K562 (cell line): Measurements from ENCODE around the gene POC5. TPM values are rescaled to one million over a fixed set of nuclear protein-coding genes. Genes with fewer than 3 reads are reported as not detected.

Source experiments
- DIDO1 ChIP-seq: fragments of 450-650 bp; IDR thresholded peaks from 2 replicates; pipeline ENCODE4 v1.6.1; 2016; ENCODE audit warnings: low read depth, missing biosample characterization, missing genetic modification characterization
- GATAD2B ChIP-seq: fragments of 450-650 bp; IDR thresholded peaks from 2 replicates; pipeline ENCODE4 v1.6.1; 2017; ENCODE audit warnings: mild to moderate bottlenecking, borderline replicate concordance
- HCFC1 ChIP-seq: IDR thresholded peaks from 2 replicates; pipeline ENCODE4 v1.6.1; 2012; ENCODE audit warnings: low read depth, low read length, improper control_type of control experiment
- HDAC3 ChIP-seq: fragments of 450-650 bp; IDR thresholded peaks from 2 replicates; pipeline ENCODE4 v1.6.1; 2018; ENCODE audit warnings: borderline replicate concordance, mild to moderate bottlenecking, moderate library complexity; ENCODE audit not compliant: partially characterized antibody
- MAFF ChIP-seq: IDR thresholded peaks from 2 replicates; pipeline ENCODE4 v1.6.1; 2012; ENCODE audit warnings: low read length, improper control_type of control experiment
- NCOA6 ChIP-seq: fragments of 450-650 bp; IDR thresholded peaks from 2 replicates; pipeline ENCODE4 v1.6.1; 2017; ENCODE audit warnings: mild to moderate bottlenecking
- RNF2 ChIP-seq: sonication (generic); IDR thresholded peaks from 2 replicates; pipeline ENCODE4 v1.6.1; 2016
- ZNF436 ChIP-seq: fragments of 250-450, 450-650 bp; sonication (Bioruptor Pico); formaldehyde crosslinking; IDR thresholded peaks from 2 replicates; pipeline ENCODE4 v1.7.0; 2020; ENCODE audit warnings: mild to moderate bottlenecking
- polyA plus RNA-seq, 8 experiments: library from polyadenylated mRNA; depleted of rRNA in 4 of 8; stranded (reverse) in 5 of 8; unstranded in 3 of 8; fragments of >200 nt; fragmentation: Nextera tagmentation in 2 of 8; fragmentation: Illumina TruSeq in 1 of 8; extraction: Ambion mirVana in 2 of 8; extraction: Trizol in 1 of 8; gene quantifications; 2 replicates each; pipeline versions ENCODE4 v1.2.1 to v1.2.3, GENCODE V29; 2011 to 2014; ENCODE audit warnings: inconsistent platforms in 1 of 8, missing spikeins in 1 of 8
- total RNA-seq, 7 experiments: library from RNA; depleted of rRNA in 6 of 7; stranded (reverse); fragments of >200 nt in 6 of 7; fragmentation: Illumina TruSeq in 2 of 7; extraction: Trizol in 2 of 7; gene quantifications; 2 replicates each; pipeline versions ENCODE4 v1.2.1 to v1.2.3, GENCODE V29; 2011 to 2021; ENCODE audit warnings: low replicate concordance in 1 of 7
- TF ChIP-seq, protein P1 (sequence below), 2 experiments: fragments of 450-650 bp in 1 of 2; sonication (generic) in 1 of 2; formaldehyde crosslinking in 1 of 2; IDR thresholded peaks; 2 replicates each; pipeline versions ENCODE4 v1.7.1 to v1.9.0; 2016 to 2022; ENCODE audit warnings: inconsistent platforms in 1 of 2, mild to moderate bottlenecking in 1 of 2, missing genetic modification reagents in 1 of 2
- TF ChIP-seq, protein P2 (sequence below): fragments of 450-650 bp; IDR thresholded peaks from 2 replicates; pipeline ENCODE4 v1.7.0; 2016; ENCODE audit warnings: borderline replicate concordance
- TF ChIP-seq, protein P3 (sequence below): fragments of 250-450 bp; sonication (Bioruptor Pico); IDR thresholded peaks from 2 replicates; pipeline ENCODE4 v1.9.0; 2021; ENCODE audit warnings: mild to moderate bottlenecking, inconsistent platforms
- TF ChIP-seq, protein P4 (sequence below): fragments of 250-450 bp; sonication (Bioruptor Pico); IDR thresholded peaks from 2 replicates; pipeline ENCODE4 v1.5.0; 2020; ENCODE audit warnings: mild to moderate bottlenecking

POC5 gene
- total and polyA plus RNA-seq, 9 of the 15 experiments (the other 6 are each of a cell fraction or from before 2014, with no cell fraction given): 14.5 to 38.2 (median 27.0) TPM

DNA sequence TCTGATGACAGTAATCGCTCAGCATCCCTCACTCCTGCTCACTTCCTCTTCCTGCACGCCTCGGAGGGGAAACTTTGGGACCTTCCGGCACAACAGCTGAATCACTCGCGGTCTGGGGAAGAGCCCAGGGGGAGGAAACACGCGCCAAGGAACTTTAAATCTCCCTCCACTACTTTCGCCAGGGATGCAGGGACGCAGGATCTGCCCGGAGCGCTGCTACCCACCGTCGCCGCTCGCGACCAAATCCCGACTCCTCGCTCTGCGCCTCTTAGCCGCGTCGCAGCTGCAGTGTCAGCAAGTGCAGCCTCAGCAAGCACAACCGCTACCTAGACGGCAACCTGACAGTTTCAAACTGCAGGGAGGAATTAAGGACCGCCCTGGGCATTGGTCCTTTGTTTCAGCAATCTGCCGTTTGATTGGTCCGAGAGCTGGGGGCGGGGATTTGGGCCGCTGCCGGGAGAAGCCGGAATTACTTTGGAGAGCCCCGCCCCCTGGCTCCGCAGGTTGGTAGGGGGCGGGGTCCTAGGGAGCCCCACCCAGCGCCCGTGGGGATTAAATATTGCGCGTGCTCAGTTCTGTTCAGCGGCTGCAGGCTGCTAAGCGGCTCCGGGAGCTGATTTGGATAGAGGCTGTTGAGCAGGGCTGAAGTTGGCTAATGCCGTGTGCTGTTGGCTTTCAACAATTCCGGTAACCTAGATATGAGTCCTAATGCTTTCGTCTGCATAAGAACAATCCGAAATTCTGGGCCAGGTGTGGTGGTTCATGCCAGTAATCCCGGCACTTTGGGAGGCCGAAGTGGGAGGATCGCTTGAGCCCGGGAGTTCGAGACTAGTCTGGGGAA is at the start of gene POC5 (continued):
- TF ChIP-seq MAFF (peak; percentile 41), ZNF436 (CRISPR knock-in tag) (no peak), RNF2 (peak; percentile 76), DIDO1 (tag) (peak; percentile 76), HCFC1 (peak; percentile 66), HDAC3 (peak; percentile 58), NCOA6 (peak; percentile 74; the same call in 1 of the 2 replicates), GATAD2B (peak; percentile 73; the same call in 1 of the 2 replicates)
- TF ChIP-seq, protein P1, sequence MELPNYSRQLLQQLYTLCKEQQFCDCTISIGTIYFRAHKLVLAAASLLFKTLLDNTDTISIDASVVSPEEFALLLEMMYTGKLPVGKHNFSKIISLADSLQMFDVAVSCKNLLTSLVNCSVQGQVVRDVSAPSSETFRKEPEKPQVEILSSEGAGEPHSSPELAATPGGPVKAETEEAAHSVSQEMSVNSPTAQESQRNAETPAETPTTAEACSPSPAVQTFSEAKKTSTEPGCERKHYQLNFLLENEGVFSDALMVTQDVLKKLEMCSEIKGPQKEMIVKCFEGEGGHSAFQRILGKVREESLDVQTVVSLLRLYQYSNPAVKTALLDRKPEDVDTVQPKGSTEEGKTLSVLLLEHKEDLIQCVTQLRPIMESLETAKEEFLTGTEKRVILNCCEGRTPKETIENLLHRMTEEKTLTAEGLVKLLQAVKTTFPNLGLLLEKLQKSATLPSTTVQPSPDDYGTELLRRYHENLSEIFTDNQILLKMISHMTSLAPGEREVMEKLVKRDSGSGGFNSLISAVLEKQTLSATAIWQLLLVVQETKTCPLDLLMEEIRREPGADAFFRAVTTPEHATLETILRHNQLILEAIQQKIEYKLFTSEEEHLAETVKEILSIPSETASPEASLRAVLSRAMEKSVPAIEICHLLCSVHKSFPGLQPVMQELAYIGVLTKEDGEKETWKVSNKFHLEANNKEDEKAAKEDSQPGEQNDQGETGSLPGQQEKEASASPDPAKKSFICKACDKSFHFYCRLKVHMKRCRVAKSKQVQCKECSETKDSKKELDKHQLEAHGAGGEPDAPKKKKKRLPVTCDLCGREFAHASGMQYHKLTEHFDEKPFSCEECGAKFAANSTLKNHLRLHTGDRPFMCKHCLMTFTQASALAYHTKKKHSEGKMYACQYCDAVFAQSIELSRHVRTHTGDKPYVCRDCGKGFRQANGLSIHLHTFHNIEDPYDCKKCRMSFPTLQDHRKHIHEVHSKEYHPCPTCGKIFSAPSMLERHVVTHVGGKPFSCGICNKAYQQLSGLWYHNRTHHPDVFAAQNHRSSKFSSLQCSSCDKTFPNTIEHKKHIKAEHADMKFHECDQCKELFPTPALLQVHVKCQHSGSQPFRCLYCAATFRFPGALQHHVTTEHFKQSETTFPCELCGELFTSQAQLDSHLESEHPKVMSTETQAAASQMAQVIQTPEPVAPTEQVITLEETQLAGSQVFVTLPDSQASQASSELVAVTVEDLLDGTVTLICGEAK (IDR thresholded peaks at IDR 0.05): peak; percentile 98
- TF ChIP-seq, protein P1 (CRISPR knock-in tag; IDR thresholded peaks at IDR 0.05): no peak
- TF ChIP-seq, protein P2, sequence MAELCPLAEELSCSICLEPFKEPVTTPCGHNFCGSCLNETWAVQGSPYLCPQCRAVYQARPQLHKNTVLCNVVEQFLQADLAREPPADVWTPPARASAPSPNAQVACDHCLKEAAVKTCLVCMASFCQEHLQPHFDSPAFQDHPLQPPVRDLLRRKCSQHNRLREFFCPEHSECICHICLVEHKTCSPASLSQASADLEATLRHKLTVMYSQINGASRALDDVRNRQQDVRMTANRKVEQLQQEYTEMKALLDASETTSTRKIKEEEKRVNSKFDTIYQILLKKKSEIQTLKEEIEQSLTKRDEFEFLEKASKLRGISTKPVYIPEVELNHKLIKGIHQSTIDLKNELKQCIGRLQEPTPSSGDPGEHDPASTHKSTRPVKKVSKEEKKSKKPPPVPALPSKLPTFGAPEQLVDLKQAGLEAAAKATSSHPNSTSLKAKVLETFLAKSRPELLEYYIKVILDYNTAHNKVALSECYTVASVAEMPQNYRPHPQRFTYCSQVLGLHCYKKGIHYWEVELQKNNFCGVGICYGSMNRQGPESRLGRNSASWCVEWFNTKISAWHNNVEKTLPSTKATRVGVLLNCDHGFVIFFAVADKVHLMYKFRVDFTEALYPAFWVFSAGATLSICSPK: no peak
- TF ChIP-seq, protein P3, sequence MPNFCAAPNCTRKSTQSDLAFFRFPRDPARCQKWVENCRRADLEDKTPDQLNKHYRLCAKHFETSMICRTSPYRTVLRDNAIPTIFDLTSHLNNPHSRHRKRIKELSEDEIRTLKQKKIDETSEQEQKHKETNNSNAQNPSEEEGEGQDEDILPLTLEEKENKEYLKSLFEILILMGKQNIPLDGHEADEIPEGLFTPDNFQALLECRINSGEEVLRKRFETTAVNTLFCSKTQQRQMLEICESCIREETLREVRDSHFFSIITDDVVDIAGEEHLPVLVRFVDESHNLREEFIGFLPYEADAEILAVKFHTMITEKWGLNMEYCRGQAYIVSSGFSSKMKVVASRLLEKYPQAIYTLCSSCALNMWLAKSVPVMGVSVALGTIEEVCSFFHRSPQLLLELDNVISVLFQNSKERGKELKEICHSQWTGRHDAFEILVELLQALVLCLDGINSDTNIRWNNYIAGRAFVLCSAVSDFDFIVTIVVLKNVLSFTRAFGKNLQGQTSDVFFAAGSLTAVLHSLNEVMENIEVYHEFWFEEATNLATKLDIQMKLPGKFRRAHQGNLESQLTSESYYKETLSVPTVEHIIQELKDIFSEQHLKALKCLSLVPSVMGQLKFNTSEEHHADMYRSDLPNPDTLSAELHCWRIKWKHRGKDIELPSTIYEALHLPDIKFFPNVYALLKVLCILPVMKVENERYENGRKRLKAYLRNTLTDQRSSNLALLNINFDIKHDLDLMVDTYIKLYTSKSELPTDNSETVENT (CRISPR knock-in tag): peak; percentile 61; the same call in 1 of the 2 replicates
- TF ChIP-seq, protein P4, sequence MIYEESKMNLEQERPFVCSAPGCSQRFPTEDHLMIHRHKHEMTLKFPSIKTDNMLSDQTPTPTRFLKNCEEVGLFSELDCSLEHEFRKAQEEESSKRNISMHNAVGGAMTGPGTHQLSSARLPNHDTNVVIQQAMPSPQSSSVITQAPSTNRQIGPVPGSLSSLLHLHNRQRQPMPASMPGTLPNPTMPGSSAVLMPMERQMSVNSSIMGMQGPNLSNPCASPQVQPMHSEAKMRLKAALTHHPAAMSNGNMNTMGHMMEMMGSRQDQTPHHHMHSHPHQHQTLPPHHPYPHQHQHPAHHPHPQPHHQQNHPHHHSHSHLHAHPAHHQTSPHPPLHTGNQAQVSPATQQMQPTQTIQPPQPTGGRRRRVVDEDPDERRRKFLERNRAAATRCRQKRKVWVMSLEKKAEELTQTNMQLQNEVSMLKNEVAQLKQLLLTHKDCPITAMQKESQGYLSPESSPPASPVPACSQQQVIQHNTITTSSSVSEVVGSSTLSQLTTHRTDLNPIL (CRISPR knock-in tag): no peak
